Endothelial cell of umbilical vein (primary cell): ENCODE data around the gene ARHGAP22.

Source experiments
- CTCF ChIP-seq, 2 donors: IDR thresholded peaks; 1 replicate in 1 of 2; 2 replicates in 1 of 2; pipeline ENCODE4 v1.5.1; 2011; ENCODE audit warnings: low read length in 2 of 2, mild to moderate bottlenecking in 2 of 2, moderate library complexity in 2 of 2, control low read depth in 1 of 2, inconsistent platforms in 1 of 2, low read depth in 1 of 2; ENCODE audit not compliant: insufficient read depth in 1 of 2; ENCODE audit errors: extremely low read depth in 1 of 2
- EZH2 ChIP-seq: IDR thresholded peaks from 2 replicates; pipeline ENCODE4 v1.6.1; 2012; ENCODE audit warnings: borderline replicate concordance, low read depth, mild to moderate bottlenecking, moderate library complexity, low read length, inconsistent platforms; ENCODE audit not compliant: severe bottlenecking
- FOS ChIP-seq: IDR thresholded peaks from 2 replicates; pipeline ENCODE4 v1.6.1; 2011; ENCODE audit warnings: mild to moderate bottlenecking, low read length, moderate library complexity, borderline replicate concordance; ENCODE audit not compliant: insufficient read depth
- GATA2 ChIP-seq: IDR thresholded peaks from 2 replicates; pipeline ENCODE4 v1.7.0; 2011; ENCODE audit warnings: low read depth, mild to moderate bottlenecking, moderate library complexity, mixed read lengths, low read length; ENCODE audit not compliant: insufficient read length, insufficient read depth
- MAX ChIP-seq: IDR thresholded peaks from 2 replicates; pipeline ENCODE4 v1.6.1; 2011; ENCODE audit not compliant: insufficient read depth, insufficient read length
- MYC ChIP-seq: IDR thresholded peaks from one replicate; pipeline ENCODE4 v1.6.1; 2011; ENCODE audit warnings: mild to moderate bottlenecking, low read depth, low read length
- POLR2A ChIP-seq: IDR thresholded peaks from 2 replicates; pipeline ENCODE4 v1.6.1; 2012; ENCODE audit warnings: low read depth, mild to moderate bottlenecking, control low read depth, low read length
- POLR2AphosphoS5 ChIP-seq: IDR thresholded peaks from 2 replicates; pipeline ENCODE4 v1.6.1; 2012; ENCODE audit warnings: low read depth, mild to moderate bottlenecking, control low read depth, low read length, moderate library complexity; ENCODE audit not compliant: insufficient read depth

- TF ChIP-seq CTCF (IDR thresholded peaks at IDR 0.05; ENCODE audit: extremely low read depth in 1 of 2, insufficient read depth in 1 of 2, low read depth in 1 of 2, low read length in 2 of 2) (no peak), EZH2 (no peak), MAX (no peak), POLR2A (no peak), POLR2AphosphoS5 (no peak), MYC (no peak), FOS (no peak), GATA2 (no peak)
Observed at GRCh38 chr10:48548531-48549135, 56.2 kb downstream of the ARHGAP22 start.
